ENCODE results near the gene ABHD1.

Gene ABHD1

DNA sequence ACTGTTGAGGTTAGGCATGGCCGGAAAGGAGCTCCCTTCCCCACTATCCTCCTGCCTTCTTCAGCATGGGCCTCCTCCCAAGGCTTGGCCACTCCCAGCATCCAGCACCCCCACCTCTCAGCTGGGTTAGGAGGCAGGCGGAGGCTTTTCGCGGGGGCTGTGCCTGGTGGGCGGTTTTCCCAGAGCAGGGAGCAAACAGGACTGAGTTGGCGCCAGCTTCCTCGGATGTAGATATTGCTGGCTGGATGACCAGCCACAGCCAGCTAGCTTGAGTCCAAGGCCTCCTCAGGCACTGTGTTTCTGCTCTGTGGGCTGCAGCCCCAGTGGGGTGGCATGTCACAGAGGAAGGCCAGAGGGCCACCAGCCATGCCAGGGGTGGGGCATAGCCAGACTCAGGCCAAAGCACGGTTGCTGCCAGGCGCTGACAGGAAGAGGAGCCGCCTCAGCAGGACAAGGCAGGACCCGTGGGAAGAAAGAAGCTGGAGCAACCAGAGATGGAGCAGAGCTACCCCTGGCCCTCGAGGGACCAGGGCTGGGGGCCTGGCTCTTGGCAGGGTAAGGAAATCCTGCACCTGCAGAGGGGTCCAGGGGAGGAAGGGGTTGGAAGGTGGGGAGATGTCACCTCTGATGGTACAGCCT is 25.3 kb downstream of the ABHD1 start, which contains the start of gene TCF23:
TCF23 (plus strand) TSS at position 204 of the 639 bp plus-strand sequence; CDS start at position 334, 130 bp downstream.
- DNase-seq (ENCODE audit: low read depth, low spot score), result no peak
- TF ChIP-seq, protein P1, sequence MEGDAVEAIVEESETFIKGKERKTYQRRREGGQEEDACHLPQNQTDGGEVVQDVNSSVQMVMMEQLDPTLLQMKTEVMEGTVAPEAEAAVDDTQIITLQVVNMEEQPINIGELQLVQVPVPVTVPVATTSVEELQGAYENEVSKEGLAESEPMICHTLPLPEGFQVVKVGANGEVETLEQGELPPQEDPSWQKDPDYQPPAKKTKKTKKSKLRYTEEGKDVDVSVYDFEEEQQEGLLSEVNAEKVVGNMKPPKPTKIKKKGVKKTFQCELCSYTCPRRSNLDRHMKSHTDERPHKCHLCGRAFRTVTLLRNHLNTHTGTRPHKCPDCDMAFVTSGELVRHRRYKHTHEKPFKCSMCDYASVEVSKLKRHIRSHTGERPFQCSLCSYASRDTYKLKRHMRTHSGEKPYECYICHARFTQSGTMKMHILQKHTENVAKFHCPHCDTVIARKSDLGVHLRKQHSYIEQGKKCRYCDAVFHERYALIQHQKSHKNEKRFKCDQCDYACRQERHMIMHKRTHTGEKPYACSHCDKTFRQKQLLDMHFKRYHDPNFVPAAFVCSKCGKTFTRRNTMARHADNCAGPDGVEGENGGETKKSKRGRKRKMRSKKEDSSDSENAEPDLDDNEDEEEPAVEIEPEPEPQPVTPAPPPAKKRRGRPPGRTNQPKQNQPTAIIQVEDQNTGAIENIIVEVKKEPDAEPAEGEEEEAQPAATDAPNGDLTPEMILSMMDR (IDR thresholded peaks at IDR 0.05; ENCODE audit: insufficient read depth, low read length, missing control alignments), result no peak
- no peak within 1 kb of the TSS for H3K4me3 ChIP-seq (ENCODE audit: low read depth, low read length)
- POLR2A ChIA-PET, result no interaction called here
- CTCF ChIA-PET, result interaction anchor here (1.3 to 8.2 kb wide), 3 partner anchors 22 to 131 kb away, joined by 5 to 56 read pairs (median 8); no protein-coding TSS in a partner anchor

DNA sequence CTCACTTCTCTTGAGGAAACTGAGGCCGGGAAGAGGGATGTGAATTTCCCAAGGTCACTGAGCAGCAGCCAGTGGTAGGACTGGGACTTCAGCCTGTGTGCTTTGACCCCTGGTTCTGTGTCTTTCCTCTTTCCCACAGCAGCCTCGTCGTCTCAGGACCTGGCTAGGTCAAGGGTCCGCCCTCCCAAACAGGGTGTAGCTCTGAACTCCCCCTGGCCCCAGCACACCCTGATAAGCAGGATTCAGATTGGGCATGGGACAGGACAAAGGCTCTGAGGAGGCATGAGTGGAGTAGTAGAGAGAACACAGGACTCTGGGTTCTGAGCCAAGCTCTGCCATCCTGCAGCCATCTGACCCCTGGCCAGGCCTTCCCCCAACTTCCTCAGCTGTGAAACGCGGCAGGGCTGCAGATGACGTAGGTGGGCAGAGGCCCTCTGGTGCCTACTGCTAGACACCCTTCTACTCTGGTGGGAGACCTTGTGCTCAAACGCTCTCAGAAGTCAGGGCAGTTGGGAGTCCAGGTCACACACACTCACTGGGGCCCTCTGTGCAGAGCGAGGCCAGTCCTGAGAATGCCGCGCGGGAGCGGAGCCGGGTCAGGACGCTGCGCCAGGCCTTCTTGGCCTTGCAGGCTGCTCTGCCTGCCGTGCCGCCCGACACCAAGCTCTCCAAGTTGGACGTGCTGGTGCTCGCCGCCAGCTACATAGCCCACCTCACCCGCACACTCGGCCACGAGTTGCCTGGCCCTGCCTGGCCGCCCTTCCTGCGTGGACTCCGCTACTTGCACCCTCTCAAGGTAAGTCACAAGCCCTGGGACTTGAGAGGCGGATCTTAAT is 26.2 kb downstream of the ABHD1 start:
- ChIA-PET CTCF (interaction anchor here (0.6 to 8.2 kb wide), 5 partner anchors 21 to 130 kb away, joined by 3 to 56 read pairs (median 7); no protein-coding TSS in a partner anchor), POLR2A (no interaction called here)
- DNase-seq (ENCODE audit: low read depth, low spot score), result no peak
- TF ChIP-seq, protein P1 (IDR thresholded peaks at IDR 0.05; ENCODE audit: insufficient read depth, low read length, missing control alignments), result no peak
- H3K4me3 ChIP-seq (ENCODE audit: low read depth, low read length), result no peak overlapping the region

DNA sequence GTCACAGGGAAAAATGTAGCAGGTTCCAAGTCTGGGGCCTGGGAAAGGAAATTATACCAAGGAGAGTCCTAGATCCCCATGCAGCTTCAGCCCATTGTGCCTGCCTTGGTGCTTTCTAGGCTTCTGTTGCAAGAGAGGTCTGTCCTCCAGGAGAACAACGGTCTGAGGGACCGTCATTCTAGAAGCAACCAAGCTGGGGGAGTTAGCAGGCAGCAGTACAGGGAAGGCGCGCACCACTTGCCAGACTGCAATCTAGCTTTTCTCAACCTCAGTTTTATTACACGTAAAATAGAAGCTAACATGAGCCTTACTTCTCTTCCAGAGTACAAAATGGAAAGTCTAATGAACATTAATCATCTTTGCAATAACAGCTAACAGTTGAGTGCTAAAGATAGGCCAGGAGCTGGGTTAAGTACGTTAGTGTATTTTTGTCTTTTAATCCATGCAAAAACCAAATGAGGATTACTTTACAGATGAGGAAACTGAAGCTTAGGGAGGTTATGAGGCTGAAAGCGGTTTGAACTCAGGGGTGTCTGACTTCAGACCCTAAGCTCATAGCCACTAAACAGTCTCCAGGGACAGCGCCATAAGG is 27.1 kb downstream of the ABHD1 start:
- ChIA-PET POLR2A (no interaction called here), CTCF (interaction anchor here (0.8 to 8.2 kb wide), 5 partner anchors 16 to 41 kb away, joined by 3 to 56 read pairs (median 5); no protein-coding TSS in a partner anchor)
- H3K4me3 ChIP-seq (ENCODE audit: low read depth, low read length), result no peak overlapping the region
- DNase-seq (ENCODE audit: low read depth, low spot score), result no peak
- TF ChIP-seq, protein P1 (IDR thresholded peaks at IDR 0.05; ENCODE audit: insufficient read depth, low read length, missing control alignments), result no peak

DNA sequence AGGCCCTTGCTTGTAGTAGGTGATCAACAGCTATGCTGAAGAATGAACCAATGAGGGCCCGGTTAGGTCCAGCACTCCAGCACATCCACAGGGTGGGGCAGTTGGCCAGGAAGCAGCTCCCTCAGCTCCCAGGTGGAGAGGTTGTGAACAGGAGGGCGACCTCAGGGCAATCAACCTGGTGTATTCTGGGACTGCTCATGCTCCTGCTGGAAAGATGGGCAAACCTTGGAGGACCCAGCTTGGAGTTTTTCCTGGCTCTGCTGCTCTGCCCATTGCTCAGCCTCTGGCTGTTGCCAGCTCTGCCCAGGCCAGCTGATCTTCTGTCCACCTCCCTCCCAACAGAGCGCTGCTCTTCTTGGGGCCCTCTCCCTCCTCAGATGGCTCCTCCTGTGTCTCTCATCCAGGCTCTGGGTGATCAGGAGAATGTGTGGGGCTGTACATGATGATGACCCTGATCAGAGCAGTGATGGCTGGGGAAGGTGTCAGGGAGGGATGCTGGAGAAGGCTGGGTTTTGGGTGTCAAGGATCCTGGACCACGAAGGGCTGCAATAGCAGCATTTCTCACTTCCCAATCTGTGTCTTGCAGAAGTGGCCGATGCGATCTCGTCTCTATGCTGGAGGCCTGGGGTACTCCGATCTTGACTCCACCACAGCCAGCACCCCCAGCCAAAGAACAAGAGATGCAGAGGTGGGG is 28.6 kb downstream of the ABHD1 start:
- DNase-seq (ENCODE audit: low read depth, low spot score), result no peak

DNA sequence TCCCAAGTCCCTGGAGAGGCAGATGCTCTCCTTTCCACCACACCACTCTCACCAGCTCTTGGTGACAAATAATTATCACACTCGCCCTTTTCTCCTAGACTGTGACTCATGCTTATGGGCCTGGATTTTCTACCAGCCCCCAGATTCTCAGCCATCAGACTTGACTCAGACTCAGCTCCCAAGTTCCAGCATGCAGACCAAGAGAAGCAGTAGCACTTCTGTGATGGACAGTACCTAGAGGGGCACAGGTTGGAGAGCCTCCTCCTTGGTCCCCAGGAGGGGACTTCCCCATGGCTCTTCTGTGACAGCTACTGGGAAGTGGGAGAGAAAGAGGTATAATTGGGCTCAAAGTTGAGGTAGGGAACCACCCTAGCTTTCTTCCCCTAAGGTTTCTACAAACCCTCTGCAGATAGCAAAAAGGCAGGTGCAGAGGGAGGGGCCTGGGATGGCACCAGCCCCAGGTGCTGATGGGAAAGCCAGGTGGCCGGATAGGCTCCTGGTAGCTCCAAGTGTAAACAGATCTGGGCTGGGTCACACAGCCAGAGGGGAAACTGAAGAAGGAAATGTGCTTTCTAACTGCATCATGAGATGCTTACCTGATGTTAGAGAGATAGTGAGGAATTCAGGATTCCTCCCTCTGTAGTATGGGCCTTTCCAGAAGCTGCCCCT is 29.3 kb downstream of the ABHD1 start:
- CTCF ChIA-PET, result interaction anchor here (1.3 to 8.2 kb wide), 4 partner anchors 10 to 151 kb away, joined by 3 to 56 read pairs (median 4); no protein-coding TSS in a partner anchor
- POLR2A ChIA-PET, result no interaction called here

More for the DNA sequence above, 28.6 kb downstream of the ABHD1 start:
- POLR2A ChIA-PET, result no interaction called here
- H3K4me3 ChIP-seq (ENCODE audit: low read depth, low read length), result no peak overlapping the region
- CTCF ChIA-PET, result interaction anchor here (1.0 to 8.2 kb wide), 7 partner anchors 11 to 128 kb away, joined by 3 to 56 read pairs (median 4); no protein-coding TSS in a partner anchor
- TF ChIP-seq, protein P1 (IDR thresholded peaks at IDR 0.05; ENCODE audit: insufficient read depth, low read length, missing control alignments), result no peak

More for the DNA sequence above, 29.3 kb downstream of the ABHD1 start:
- no peak for DNase-seq (ENCODE audit: low read depth, low spot score)
- H3K4me3 ChIP-seq (ENCODE audit: low read depth, low read length), result no peak overlapping the region
- TF ChIP-seq, protein P1 (IDR thresholded peaks at IDR 0.05; ENCODE audit: insufficient read depth, low read length, missing control alignments), result no peak

All from AG04449 (cell line).